Measurements from ENCODE around the gene SSRP1. TPM values are rescaled to one million over a fixed set of nuclear protein-coding genes. Genes with fewer than 3 reads are reported as not detected.

Gene SSRP1
- total RNA-seq, 1 donor from 2014 or later = 34.6 TPM

- TF ChIP-seq, protein P1, sequence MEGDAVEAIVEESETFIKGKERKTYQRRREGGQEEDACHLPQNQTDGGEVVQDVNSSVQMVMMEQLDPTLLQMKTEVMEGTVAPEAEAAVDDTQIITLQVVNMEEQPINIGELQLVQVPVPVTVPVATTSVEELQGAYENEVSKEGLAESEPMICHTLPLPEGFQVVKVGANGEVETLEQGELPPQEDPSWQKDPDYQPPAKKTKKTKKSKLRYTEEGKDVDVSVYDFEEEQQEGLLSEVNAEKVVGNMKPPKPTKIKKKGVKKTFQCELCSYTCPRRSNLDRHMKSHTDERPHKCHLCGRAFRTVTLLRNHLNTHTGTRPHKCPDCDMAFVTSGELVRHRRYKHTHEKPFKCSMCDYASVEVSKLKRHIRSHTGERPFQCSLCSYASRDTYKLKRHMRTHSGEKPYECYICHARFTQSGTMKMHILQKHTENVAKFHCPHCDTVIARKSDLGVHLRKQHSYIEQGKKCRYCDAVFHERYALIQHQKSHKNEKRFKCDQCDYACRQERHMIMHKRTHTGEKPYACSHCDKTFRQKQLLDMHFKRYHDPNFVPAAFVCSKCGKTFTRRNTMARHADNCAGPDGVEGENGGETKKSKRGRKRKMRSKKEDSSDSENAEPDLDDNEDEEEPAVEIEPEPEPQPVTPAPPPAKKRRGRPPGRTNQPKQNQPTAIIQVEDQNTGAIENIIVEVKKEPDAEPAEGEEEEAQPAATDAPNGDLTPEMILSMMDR (IDR thresholded peaks at IDR 0.05; ENCODE audit: borderline replicate concordance) = no peak
- no peak for DNase-seq
- Histone ChIP-seq H3K27me3 (ENCODE audit: low read depth) (no peaks in the 10 kb centered on the region), H3K9me3 (replicated peaks) (peaks cover 6% of the 10 kb centered on the region), H3K4me1 (peaks cover 33% of the 10 kb centered on the region), H3K27ac (replicated peaks) (peak overlapping the region; percentile 31), H3K36me3 (no peaks in the 10 kb centered on the region), H3K4me3 (no peak overlapping the region)
- intact Hi-C loops (cut with micrococcal nuclease) = no loop called here
Observed at GRCh38 chr11:57353852-57354251, 18.2 kb upstream of the SSRP1 start.

DNA sequence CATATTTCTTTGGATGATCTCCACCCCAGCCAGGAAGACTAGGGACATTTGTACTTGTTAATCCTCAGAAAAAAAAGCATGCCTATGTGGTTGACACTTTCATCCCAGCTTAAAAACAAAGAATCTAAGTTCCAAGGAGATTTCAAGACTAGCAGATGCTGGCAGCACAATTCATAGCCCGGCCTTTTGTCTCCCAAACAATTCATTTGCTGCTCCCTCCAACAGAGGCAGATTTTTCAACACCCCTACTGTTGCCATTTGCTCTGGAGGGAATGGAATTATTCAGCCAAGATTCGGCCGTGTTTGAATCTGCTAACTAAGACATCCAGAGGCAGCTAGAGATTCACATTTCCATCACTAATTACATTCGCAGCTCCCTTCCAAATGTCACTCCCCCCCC, 17.8 kb upstream of the SSRP1 start:
- intact Hi-C loops (cut with micrococcal nuclease) = no loop called here
- Histone ChIP-seq H3K9me3 (replicated peaks) (peaks cover 6% of the 10 kb centered on the region), H3K36me3 (no peaks in the 10 kb centered on the region), H3K27me3 (ENCODE audit: low read depth) (no peaks in the 10 kb centered on the region), H3K4me3 (no peak overlapping the region), H3K27ac (replicated peaks) (peak overlapping the region; percentile 31), H3K4me1 (peaks cover 29% of the 10 kb centered on the region)
- TF ChIP-seq, protein P1 (IDR thresholded peaks at IDR 0.05; ENCODE audit: borderline replicate concordance) = no peak
- DNase-seq = no peak

- intact Hi-C loops (cut with micrococcal nuclease) = no loop called here
Observed at GRCh38 chr11:57353036-57353435, 17.3 kb upstream of the SSRP1 start.

DNA sequence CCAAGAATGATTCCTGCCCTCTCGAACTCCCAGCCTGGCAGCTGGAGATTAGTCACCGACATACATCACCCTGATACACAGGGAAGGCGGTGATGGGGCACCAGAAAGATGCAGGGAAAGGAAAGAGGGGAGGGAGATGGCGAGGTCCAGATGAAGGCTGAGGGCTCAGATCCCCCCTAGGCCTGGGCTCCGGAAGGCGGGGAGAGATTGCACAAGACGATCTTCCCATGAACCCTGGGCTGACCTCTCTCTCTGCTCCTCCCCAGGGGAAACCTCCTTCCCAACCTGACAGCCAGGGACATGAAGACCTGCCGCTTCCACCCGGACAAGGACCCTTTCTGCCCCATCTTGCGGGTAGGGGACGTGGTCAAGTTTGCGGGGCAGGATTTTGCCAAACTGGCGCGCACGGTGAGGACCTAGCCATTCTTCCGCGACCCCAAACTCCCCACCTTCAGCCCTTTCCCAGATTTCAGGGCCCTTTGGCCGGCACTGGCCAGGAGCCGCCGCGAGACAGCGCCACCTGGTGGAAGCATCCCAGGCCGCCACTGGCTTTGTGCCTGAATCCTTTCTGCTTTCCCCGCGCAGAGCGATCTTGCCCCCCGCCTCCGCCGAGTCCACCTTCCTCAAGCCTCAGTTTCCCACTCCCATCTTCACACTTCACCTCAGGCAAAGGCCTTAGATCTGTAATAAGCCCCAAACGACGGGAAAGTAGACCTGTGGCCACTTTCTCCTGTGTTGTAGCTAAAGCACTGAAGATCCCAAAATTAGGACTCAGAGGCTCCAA, 14.0 kb upstream of the SSRP1 start:
- H3K27me3 ChIP-seq (ENCODE audit: low read depth) = no peaks in the 10 kb centered on the region
- DNase-seq = peak; percentile 73
- H3K27ac ChIP-seq (replicated peaks) = peak overlapping the region; percentile 68
- H3K4me3 ChIP-seq = peak overlapping the region; percentile 29
- TF ChIP-seq, protein P1 (IDR thresholded peaks at IDR 0.05; ENCODE audit: borderline replicate concordance) = peak; percentile 96
- H3K9me3 ChIP-seq (replicated peaks) = peaks cover 6% of the 10 kb centered on the region
- intact Hi-C loops (cut with micrococcal nuclease) = no loop called here
- no peaks in the 10 kb centered on the region for H3K36me3 ChIP-seq
- peaks cover 17% of the 10 kb centered on the region for H3K4me1 ChIP-seq

More at GRCh38 chr11:57353036-57353435, 17.3 kb upstream of the SSRP1 start:
- peak overlapping the region; percentile 31 for H3K27ac ChIP-seq (replicated peaks)
- peaks cover 25% of the 10 kb centered on the region for H3K4me1 ChIP-seq
- H3K36me3 ChIP-seq = no peaks in the 10 kb centered on the region
- TF ChIP-seq, protein P1 (IDR thresholded peaks at IDR 0.05; ENCODE audit: borderline replicate concordance) = no peak
- no peak overlapping the region for H3K4me3 ChIP-seq
- H3K27me3 ChIP-seq (ENCODE audit: low read depth) = no peaks in the 10 kb centered on the region
- peaks cover 6% of the 10 kb centered on the region for H3K9me3 ChIP-seq (replicated peaks)
- DNase-seq = no peak

DNA sequence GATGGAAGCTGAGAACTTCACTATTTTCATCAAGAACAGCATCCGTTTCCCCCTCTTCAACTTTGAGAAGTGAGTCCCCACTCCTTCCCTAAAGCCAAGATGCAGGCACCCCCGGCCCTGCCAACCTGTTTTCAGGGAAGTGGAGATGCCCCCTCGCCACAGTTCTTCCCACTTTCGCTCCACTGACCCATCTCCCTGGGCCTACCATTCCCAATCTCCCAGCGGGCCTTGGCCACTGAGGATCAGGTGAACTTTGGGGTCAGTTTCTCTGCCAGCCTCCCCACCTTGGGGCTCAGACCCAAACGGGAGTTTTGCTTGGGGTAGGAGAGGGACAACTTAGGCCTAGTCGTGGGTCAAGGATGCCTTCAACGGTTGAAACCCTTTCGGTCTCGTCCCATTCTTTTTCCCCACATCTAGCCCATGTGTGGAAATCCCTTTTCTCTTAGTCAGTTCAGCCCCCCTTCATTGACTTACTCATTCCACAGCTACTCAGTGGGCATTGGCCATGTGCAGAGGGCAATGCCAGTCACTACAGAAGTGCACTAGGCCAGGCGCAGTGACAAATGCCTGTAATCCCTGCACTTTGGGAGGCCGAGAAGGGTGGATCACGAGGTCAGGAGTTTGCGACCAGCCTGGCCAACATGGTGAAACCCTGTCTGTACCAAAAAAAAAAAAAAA, 13.1 kb upstream of the SSRP1 start:
- no peak overlapping the region for H3K4me3 ChIP-seq
- no peaks in the 10 kb centered on the region for H3K36me3 ChIP-seq
- intact Hi-C loops (cut with micrococcal nuclease) = no loop called here
- H3K4me1 ChIP-seq = peaks cover 17% of the 10 kb centered on the region
- peaks cover 6% of the 10 kb centered on the region for H3K9me3 ChIP-seq (replicated peaks)
- TF ChIP-seq, protein P1 (IDR thresholded peaks at IDR 0.05; ENCODE audit: borderline replicate concordance) = no peak
- DNase-seq = no peak
- H3K27ac ChIP-seq (replicated peaks) = peak overlapping the region; percentile 68
- H3K27me3 ChIP-seq (ENCODE audit: low read depth) = no peaks in the 10 kb centered on the region
